SKM-1 (cell line): ENCODE data around the gene ITPKB.
A peak's percentile ranks its signal among the peaks of the same experiment; 100 is the strongest.

Source experiments
- DNase-seq: peaks from one replicate; lab custom pipeline; 2025; ENCODE audit not compliant: unreplicated experiment; lab: John Stamatoyannopoulos, UW

The ITPKB gene

DNA sequence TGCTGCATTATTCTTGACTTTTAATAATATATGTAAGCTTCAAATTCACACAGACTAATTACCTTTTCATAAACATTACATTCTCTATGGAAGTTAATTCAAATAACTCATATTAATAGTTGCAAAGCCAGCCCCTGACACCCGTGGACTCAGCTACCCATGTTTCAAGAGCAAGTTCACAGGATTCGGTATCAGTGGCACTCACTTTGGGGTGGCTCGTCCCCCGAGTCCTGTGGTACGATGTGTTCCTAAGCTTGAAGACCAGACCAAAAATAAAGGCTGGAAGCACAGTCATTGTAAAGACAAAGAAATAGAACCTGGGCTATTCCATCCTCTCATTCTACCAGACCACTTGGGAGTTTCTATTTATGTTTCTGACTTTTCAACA is 70.9 kb downstream of the ITPKB start:
- DNase-seq, result no peak

DNA sequence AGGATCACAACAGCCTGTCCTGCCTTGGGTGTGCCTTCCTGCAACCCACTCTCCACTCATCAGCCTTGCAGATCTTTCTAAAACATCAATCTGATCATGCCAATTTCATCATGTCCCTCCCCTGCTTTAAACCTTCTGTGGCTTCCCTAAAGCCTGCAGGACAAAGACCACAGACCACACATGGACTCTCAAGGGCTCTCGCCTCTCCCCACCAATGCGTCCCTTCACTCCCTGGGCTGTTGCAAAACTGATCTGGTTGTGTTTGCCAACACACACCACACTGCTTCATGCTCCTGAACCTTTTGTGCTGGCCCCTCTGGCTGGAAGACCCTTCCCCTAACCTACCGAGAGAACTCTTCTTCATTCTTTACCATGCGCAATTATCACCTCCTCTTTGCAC is 72.4 kb downstream of the ITPKB start:
- DNase-seq, result peak; percentile 37

DNA sequence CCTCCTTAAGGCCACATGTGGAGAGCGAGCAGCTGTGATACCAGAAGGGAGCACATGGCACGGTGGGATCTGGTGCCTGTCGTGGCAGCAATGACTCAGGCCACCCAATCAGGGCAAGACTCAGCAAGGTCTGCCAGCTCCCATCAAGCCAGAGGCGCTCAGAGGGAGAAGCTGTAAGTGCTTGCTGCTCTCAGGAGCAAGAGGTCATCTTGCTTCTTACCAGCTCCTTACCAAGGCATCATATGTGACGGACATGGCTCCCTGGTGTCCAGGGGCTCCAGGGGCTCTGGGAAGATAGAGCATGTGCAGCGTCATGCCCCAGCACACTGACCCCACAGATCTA is 72.9 kb downstream of the ITPKB start:
- DNase-seq, result no peak

DNA sequence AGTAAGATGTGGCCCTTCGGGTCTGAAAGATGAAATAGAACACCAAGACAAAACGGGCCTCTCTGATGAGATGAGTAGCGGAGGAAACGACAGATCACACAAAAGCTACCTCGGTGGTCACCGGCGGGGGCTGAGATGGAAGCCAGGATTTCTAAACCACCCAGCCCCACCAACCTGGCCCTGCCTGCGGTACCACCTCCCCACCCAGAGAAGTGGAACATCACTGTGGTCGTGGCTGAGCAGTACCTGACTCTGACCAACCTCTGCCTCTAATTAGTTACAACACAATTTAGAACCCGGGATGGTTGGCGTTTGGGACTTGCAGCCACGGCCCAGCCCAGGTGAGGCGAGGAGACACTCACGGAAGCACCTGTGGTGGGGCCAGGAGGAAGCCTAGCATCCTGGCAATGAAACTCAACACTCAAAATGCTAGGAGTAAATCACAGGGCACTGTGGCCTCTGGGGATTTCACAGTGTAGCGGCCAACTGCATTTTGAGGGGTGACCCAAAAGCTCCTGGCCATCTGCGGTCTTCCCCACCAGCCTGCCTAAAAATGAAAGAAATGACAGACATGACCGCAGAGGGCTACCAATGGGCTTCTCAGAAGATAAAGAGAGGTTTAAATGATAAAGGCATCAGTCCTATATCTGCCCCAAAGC is 73.4 kb downstream of the ITPKB start:
- DNase-seq, result no peak

DNA sequence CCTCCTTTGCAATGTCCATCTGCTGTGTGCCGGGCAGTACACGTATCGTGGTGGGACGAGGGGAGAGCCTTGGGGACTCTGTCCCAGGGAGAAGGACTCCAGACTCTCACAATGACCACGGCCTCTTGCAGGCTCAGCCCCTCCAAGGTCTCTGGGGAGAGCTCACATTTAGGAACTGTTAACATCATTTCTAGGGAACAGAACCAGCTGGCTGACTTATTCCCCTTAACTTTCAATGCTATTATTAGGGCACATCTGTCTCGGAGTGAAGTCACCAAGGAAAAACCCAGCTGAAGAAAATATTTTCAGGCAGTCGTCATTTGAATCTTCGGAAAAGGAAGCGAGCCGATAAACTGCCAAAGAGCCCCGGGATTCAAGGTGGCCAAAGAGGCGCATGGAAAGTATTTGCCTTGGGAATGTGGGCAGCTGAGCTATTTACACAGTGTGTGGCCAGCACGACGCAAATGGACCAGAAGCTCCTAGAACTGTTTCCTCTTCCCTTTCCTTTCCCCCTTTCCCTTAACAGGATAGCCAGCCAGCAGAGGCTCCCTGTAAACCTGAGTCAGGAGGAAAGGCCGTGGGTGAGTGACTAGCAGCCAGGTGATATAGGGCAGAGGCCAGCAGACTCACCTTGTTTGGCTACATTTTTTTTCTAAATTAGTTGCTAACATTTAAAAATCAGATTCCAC is 74.5 kb downstream of the ITPKB start:
- DNase-seq, result no peak

DNA sequence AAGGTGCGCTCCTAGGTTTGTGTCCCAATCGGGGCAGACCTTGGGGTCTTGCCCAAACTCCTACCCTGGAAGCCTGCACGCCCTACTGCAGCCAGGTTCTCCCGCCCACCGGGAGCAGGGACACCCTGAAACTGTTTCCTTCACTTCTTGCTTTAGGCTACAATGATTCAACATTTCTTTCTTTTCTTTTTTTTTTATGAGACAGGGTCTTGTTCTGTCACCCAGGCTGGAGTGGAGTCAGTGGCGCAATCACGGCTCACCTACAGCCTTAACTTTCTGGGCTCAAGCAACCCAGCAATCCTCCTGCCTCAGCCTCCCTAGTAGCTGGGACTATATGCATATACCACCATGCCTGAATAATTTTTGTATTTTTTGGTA is 75.8 kb downstream of the ITPKB start:
- DNase-seq, result no peak

DNA sequence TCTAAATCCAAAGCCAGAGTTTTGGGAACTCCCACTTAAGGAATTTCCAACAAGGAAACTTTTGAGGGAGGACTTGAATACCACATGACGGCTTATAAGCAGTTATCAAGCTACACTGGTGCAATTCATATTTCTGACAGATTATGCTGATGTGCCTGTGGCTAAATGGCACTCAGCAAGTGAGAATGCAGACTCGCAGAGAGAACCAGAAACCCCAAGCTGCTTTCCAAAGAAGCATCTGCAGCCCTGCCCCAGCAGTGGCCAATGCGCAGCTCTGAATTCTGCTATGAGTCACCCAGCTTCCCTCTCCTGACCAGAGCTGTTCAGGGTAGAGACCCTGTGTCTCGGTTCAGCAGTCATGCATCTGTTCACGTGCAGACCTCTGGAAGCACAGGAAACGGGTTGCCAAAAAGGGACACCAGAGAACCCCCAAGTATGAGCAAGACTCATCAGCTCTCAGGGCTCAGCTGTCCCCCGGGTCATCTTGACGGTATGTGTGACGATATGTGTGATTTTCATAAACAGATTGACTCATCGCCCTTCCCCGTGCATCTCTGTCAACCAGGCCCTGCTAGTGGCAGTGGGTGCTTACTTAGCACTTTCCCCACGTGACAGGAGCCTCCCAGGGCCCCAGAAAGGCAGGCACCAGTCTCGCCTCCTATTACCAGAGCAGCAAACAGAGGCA is 76.3 kb downstream of the ITPKB start:
- DNase-seq, result peak; percentile 84

DNA sequence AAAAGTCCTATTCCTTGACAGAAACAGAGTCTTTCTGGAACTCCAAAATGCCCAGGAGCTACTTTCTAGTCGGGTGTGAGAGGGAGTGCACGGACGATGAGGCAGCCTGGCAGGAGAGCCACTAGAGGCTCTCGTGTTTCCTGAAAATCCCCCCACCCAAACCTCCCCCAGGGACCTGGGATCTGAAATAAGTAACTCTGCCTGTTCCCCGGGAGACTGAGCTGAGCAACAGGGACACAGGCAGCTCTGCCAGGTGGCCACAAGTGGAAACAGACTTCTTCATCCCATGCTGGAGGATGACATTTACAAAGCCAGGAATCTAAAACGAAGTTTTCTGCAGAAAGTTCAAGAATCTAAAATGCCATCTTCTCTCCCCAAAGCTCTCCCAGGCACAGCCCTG is 77.1 kb downstream of the ITPKB start:
- no peak for DNase-seq

DNA sequence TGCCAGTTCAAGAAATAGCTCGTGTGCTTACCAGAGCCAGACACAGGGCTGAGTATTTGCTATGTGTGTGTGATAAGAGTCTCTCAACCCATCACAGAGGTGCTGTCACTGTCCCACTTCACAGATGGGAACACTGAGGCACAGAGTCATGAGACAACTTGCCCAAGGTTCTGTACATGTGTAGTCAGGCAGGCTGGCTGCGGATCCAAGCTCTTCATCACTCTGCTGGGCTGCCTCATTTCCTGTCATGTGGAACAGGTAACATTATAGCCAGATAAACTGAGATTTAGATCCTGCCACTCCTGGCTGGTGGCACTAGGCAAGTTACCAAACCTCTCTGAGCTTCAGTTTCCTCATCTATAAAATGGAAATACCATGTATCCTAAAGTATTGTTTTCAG is 77.8 kb downstream of the ITPKB start:
- no peak for DNase-seq

DNA sequence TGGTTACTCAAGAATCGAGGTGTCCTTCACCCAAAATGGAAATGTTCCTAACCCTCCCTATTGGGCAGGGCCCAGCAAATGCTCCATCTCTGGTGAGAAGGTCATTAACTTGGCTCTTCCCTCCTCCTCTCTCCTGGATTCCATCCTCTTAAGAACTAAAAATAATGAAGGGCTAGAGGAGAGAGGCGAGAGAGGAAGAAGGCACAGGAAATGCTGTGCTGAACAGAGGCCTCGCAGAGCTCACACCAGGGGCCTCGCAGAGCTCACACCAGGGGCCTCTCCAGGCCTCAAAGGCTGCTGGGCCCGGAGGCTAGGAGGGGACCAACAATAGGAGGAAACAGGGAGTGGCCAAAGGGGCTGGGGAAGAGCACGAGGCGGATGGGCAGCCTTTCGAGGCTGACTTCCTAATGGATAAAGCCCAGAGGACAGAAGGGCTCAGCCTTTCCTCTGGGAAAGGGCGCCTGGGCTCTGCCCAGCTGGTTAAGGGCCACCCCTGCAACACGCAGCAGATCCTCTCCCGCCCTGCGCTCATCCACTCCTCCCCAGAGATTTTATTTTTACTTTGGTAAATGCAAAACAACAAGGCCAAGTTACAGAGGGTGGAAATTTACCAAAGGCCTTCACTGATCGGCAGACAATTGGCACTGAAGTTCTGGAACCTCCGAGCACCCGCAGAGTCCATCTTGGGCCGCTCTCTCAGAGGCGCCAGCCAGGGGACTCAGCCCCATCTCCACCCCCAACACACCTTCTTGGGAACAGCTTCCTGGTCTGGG is 78.5 kb downstream of the ITPKB start:
- DNase-seq, result no peak

DNA sequence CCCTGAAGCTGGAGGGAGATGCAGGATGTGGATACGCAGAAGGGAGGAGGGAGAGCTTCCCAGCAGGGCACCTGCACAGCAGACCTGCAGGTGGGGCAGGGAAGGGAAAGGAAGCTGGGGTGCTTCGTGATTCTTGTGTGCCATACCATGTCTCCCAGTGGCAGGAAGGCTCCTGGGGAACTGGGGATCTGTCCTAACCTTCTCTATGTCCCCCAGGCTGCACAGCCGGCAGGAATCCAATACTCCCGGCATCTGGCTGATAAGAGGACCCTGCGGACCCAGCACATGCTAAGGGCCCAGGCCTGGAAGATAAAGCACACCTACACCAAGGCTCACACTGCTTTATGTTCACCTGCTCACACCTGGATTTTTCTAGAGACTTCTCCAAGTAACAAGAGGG is 79.4 kb downstream of the ITPKB start:
- no peak for DNase-seq

DNA sequence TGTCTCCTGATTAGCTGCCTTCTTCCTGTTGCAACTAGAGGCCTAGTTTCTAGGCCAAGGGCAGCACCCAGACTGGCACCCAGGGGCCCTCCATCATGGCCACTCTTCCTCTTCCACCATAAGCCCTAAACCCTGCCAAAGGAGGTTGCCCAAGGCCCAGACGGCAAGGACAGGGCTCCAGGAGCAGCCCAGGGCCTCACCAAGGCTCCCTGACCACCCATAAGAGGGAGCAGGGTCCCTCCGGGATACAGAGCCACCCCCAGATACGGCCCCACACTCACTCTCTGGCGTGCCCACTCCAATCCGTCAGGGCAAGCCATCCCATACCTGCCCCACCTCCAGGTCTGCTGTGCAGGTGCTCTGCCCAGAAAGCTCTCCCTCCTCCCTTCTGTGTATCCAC is 79.9 kb downstream of the ITPKB start:
- no peak for DNase-seq

DNA sequence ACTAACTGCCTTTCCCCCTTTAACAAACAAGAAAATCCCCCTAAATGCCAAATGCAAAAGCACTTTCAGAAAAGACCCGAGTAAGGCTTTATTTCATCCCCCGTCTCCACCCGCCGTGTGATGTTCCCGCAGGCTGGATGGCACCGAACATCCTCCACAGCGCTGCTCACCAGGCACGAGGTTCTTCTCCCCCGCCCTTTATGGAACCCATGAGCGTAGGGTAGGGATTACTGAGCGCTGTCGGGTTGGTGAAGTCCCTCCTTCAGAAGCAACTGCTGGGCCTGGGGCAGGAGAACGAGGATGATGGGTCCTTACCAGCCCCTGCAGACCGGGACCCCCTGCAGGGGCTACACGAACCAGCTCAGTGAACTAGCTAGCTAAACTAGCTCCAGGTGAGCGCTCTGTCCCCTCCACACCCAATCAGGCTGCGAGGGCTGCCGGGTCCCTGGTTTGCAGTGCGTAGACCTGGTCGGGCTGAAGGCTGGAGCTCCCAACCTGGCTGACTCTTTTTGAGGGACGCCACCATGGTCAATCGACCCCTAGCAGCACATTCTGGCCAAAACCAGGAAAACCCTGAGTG is 80.4 kb downstream of the ITPKB start:
- DNase-seq, result no peak

DNA sequence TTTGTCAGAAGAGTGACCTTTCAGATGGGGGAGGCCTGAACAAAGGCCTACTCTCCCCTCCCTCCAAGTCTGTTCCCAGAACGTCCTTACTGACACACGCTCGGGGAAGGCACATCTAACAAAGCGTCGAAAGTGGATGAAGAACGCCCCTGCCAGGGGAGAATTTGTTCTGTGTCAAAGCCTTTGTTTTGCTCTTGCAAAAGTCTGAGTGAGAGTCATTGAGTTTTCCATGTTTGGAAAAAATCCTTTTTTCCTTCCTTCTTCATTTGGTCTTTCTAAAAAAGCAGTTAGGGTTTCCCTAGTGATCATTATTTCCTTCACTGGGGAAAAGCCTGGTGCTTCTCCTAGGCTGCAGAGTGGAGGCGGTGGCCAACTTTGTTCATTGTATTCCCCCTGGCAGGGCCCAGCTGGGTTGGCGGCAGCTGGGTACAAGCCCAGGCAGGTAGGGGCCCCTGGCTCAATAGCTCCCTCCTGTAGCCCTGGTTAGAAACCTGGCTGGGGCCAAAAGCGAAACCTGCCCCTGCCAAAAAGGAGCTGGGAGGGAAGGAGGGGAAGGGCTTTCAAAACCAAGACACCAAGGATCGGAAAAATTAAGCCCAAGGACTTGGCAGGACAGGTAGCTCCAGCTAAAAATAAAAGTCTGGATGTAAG is 81.1 kb downstream of the ITPKB start:
- DNase-seq, result no peak

DNA sequence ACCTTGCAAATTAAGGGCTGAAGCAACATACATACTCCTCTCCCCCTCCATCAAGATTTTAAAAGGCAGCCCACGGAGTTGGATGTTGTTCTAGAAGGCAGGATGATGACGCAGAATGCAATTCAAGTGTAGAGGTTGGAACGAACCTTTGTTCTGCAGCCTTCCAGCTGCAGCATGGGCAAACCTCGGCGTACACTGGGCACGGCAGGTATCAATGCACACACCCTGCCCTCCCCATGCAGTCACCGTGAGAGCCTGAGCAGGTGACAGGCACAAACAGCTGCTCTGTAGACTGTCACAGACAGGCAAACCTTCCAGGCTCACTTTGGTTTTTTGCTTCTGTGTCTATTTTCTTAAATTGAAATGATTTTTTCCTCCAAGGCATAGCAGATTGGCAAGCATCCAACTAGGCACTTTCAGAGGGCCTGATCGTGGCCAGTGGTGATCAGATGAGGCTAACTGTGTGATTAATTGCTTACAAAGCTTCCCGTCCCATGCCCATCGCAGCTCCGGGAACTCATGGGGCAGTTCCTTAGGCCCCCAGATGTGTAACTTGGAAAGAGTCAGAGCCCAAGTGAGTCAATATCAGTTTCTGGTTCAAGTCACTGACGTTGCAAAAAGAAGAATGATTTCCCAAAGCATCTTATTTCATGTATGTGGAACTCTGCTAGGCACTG is 82.3 kb downstream of the ITPKB start:
- DNase-seq, result no peak

DNA sequence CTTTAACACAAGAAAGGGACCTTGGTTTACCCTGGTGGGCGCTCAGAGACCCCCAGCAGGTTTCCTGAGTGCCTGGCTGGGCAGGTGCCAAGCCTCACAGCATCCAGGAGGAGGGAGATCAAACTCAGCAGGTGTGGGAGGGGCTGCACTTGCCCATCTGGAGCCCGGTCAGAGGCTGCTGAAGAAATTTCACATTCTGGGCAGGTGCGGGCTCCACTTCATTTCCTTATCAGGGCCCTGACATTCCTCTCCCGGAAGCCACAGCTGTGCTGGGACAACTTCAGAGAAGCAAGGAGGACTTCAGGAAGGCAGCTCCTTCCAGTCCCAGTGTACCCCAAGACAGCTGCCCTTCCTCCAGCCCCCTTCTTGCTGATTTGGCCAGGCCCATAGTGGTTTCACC is 82.9 kb downstream of the ITPKB start:
- DNase-seq, result no peak

DNA sequence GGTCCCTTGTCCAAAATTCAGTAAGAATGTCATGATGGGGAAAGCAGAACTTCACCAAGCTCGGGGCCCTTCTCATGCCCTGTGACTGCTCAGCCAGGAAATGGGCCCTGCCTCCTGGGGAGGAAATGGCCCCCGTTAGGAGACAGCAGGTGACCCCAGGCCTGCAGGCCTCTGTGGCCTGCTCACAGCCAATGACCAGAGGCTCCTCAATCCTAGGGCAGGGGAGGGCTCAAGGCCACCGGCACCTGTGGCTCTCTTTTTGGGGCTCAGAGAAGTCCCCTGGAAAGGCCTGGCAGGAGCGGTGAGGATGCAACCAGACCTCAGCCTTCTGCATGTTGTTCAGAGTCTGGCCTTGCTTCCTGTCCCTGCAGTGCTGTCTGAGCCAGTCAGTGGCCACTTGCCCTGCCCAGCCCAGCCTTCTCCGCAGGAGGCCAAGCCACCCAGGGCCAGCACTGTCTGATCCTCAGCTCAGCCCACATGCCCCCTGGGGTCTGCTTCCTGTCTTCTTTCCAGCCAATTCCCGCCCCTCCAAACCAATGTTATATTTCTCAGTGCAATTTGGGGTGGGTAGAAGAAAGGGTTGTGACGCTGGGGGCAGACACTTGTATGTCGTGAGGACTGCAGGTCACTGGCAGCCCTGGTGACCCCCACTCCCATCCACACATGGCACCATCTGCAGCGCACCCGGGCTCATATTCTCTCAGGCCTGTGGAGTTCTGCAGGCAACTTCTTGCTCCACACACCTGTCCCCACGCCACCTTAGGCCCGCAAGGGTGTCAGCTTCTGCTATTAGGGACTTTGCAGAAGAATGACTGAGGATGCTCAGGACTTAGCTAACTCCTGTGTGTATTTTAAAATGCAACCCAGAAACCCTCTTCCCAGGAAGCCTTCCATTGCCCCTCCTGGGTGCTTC is 83.6 kb downstream of the ITPKB start:
- DNase-seq, result peak; percentile 60

DNA sequence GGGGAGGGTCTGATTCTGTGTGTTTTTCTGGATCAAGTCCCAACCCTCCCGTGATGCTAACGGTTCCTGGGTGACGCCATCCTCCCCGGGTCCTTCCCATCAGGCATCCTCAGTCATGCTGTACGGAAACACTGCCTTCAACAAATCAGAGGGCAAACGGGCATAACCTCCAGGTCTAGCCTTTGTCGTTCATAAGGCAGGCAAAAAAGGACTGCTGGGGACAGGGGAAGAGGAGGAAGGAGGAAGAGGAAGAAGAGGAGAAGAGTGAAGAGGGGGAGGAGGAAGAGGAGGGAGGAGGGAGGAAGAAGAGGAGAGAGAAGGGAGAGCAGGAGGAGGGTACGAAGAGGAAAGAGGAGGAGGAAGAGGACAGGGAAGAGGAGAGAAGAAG is 84.4 kb downstream of the ITPKB start:
- DNase-seq, result no peak

DNA sequence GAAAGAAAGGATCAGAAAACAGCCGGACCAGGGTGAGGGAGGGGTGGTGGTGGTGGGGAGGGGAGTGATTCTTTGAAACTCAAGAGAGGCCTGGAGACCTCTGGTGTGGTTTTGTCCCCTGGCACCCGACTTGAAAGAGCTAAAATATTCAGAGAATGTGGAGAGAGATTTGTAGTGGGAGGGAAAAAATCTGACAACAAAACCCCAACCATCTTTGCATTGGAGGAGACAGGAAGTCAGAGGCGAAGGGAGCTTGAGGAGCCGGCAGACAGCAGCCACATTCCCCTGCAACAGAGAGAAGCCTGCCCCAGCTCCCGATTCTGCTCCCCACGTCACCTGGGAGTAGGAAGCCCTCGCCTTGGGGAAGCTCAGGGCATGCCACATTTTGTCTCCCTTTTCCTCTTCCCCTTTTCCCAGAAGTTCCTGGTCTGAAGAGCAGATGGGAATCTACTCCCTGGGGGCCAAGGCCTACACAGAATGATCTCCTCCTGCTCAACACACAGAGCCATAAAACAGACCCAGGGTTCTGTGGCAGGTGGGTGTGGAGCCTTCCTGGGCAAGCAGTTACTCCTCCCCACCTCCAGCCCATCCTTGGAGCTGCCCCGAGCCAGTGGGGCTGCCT is 84.9 kb downstream of the ITPKB start:
- no peak for DNase-seq
